ENCODE measurements around the gene PPP4R4. TPM values are rescaled to one million over a fixed set of nuclear protein-coding genes. Genes with fewer than 3 reads are reported as not detected.

PPP4R4 gene
- total and polyA plus RNA-seq, 12 donors: 0.08 to 6.2 (median 0.55) TPM

DNA sequence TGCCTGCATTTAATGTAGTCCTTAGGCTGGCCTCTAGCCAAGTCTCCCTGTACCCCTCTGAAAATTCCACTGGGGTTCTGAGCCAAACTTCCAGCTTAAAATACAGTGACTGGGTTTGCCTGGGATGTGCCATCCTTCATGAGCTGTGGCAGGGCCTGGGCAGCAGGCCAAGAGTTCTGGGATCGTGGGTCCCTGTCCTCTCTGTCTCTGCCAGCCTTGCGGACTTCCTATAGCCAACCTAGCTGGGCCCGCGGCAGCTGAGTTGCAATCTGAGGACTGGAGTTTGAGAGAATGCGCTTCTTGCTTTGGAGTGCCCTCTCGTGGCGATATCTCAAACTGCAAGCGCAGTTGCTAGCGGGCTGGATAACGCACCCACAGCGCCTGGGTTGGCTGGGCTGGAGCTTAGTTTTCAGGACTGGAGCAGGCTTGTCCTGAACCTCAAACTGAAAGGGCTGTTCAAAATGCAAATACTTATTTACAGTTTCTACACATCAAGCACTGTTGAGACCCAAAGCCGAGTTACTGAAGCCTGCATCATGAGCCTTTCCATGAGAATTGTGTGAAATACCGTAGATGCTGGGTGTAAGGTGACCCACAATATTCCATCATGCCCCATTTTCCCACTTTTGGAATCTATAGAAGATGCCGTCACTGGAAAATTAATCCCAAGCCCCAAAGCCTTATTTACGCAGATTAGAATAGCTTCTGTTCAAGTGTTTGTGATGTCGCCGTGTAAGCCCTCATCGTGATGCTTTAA is 37.4 kb upstream of the PPP4R4 start:
- TF ChIP-seq POLR2A (IDR thresholded peaks at IDR 0.05): no peak
- TF ChIP-seq, protein P1, sequence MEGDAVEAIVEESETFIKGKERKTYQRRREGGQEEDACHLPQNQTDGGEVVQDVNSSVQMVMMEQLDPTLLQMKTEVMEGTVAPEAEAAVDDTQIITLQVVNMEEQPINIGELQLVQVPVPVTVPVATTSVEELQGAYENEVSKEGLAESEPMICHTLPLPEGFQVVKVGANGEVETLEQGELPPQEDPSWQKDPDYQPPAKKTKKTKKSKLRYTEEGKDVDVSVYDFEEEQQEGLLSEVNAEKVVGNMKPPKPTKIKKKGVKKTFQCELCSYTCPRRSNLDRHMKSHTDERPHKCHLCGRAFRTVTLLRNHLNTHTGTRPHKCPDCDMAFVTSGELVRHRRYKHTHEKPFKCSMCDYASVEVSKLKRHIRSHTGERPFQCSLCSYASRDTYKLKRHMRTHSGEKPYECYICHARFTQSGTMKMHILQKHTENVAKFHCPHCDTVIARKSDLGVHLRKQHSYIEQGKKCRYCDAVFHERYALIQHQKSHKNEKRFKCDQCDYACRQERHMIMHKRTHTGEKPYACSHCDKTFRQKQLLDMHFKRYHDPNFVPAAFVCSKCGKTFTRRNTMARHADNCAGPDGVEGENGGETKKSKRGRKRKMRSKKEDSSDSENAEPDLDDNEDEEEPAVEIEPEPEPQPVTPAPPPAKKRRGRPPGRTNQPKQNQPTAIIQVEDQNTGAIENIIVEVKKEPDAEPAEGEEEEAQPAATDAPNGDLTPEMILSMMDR (IDR thresholded peaks at IDR 0.05): peak; percentile 92 to 98 (median 96)
- DNase-seq: peak; percentile 86 to 97 (median 95)
- WGBS, 4 donors: 27 to 34% (median 29%) methylated on average over 16 to 18 of the region's 18 CpGs

DNA sequence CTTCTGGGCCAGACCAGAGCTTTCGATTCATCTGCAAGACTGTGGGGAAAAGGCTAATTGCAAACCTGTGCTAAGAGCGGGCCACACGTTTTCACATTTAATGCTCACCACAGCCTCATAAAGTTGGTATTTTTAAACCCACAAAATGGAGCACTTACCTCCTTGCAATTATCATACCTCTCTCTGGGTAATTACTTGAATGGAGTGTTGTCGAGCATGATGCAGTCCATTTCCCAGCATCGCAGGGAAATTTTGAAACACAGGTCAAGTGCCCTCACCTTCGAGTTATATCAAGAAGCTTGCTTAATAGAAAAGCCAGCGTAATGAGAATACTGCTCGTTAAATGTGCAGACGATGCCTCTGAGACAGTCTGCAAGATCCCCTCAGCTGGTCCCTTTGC is 35.9 kb upstream of the PPP4R4 start:
- Histone ChIP-seq H3K27me3 (no peaks in the 10 kb centered on the region), H3K9me3 (replicated peaks in 1 of 3) (no peaks in the 10 kb centered on the region), H3K4me3 (no peak overlapping the region), H3K4me1 (replicated peaks in 1 of 2) (no peaks in the 10 kb centered on the region), H3K27ac (no peak overlapping the region), H3K36me3 (replicated peaks in 1 of 2) (no peaks in the 10 kb centered on the region)
- no peak for DNase-seq
- intact Hi-C loops (cut with DNase I): loop anchor here in 1 of 2 donors (5.0 kb wide), 1 partner anchor 101 kb away; no protein-coding TSS in a partner anchor
- TF ChIP-seq, protein P1 (IDR thresholded peaks at IDR 0.05): no peak
- no peak for TF ChIP-seq POLR2A (IDR thresholded peaks at IDR 0.05)
- 75 to 88% (median 80%) methylated on average over 9 of the region's 9 CpGs for WGBS, 4 donors

More for the DNA sequence above, 37.4 kb upstream of the PPP4R4 start:
- no peaks in the 10 kb centered on the region for H3K36me3 ChIP-seq (replicated peaks in 1 of 2)
- no peak overlapping the region for H3K4me3 ChIP-seq
- intact Hi-C loops (cut with DNase I): loop anchor here (2.0 to 5.0 kb wide), 2 partner anchors 99 to 100 kb away; no protein-coding TSS in a partner anchor
- no peaks in the 10 kb centered on the region for H3K9me3 ChIP-seq (replicated peaks in 1 of 3)
- H3K27me3 ChIP-seq: no peaks in the 10 kb centered on the region
- H3K27ac ChIP-seq: no peak overlapping the region
- no peaks in the 10 kb centered on the region for H3K4me1 ChIP-seq (replicated peaks in 1 of 2)

DNA sequence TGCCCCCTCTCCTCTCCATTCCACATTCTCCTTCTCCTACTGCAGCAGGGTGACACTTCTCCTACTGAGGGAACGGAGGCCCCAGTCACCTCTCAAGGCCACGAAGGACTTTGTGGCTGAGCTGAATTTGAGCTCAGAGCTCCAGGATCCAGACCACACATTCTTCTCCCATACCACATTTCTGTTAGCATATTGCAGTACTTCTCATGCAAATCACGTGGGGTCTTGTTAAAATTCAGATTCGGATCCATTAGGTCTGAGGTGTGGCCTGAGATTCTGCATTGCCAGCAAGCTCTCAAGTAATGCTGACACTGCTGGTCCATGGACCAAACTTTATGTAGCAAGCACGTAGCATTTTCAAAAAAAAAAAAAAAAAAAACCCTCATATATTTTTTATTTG is 35.1 kb upstream of the PPP4R4 start:
- Histone ChIP-seq H3K4me1 (replicated peaks in 1 of 2) (no peaks in the 10 kb centered on the region), H3K27me3 (no peaks in the 10 kb centered on the region), H3K9me3 (replicated peaks in 1 of 3) (no peaks in the 10 kb centered on the region), H3K4me3 (no peak overlapping the region), H3K27ac (no peak overlapping the region), H3K36me3 (replicated peaks in 1 of 2) (no peaks in the 10 kb centered on the region)
- intact Hi-C loops (cut with DNase I): loop anchor here in 1 of 2 donors (5.0 kb wide), 1 partner anchor 102 kb away; no protein-coding TSS in a partner anchor
- 56 to 70% (median 68%) methylated on average over 5 of the region's 5 CpGs for WGBS, 4 donors
- TF ChIP-seq, protein P1 (IDR thresholded peaks at IDR 0.05): no peak
- no peak for TF ChIP-seq POLR2A (IDR thresholded peaks at IDR 0.05)
- no peak for DNase-seq

DNA sequence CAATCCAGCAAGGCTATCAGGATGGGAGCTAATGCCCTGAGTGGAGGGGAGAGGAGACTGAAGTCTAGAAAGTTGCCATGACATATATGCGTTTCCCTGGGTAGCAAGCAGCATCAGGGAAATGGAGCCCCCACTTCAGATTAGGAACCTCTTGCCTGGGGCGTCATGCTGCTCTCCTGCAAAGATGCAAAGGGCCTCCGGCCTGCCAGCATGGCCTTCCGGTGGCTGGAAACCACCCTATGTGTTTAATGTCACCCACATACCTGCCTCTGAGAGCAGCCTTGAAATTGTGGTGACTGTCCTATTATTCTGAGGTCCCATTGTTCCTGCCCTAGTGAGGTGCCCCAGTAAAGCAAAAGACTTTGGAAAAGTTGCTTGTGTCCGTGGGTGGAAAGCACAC is 34.7 kb upstream of the PPP4R4 start:
- Histone ChIP-seq H3K4me1 (replicated peaks in 1 of 2) (no peaks in the 10 kb centered on the region), H3K27me3 (no peaks in the 10 kb centered on the region), H3K36me3 (replicated peaks in 1 of 2) (no peaks in the 10 kb centered on the region), H3K27ac (no peak overlapping the region), H3K4me3 (no peak overlapping the region), H3K9me3 (replicated peaks in 1 of 3) (no peaks in the 10 kb centered on the region)
- DNase-seq: no peak
- 77 to 87% (median 81%) methylated on average over 5 of the region's 5 CpGs for WGBS, 4 donors
- TF ChIP-seq, protein P1 (IDR thresholded peaks at IDR 0.05): no peak
- no peak for TF ChIP-seq POLR2A (IDR thresholded peaks at IDR 0.05)
- intact Hi-C loops (cut with DNase I): loop anchor here in 1 of 2 donors (5.0 kb wide), 1 partner anchor 102 kb away; no protein-coding TSS in a partner anchor
